ENCODE measurements around the gene SPEG. TPM values are rescaled to one million over a fixed set of nuclear protein-coding genes. Genes with fewer than 3 reads are reported as not detected.

Gene SPEG
- total RNA-seq, 3 donors from 2014 or later (not counting 1 experiment from before 2014, with no cell fraction given), result 0.35 to 1.5 (median 1.2) TPM

- no peak overlapping the region for H3K4me3 Mint-ChIP-seq
- no peak overlapping the region for H3K27ac Mint-ChIP-seq
- 6% methylated on average over 51 of the region's 51 CpGs for WGBS (ENCODE audit: insufficient coverage)
- ATAC-seq, result no peak
- H3K4me1 Mint-ChIP-seq, result no peaks in the 10 kb centered on the region
- no peak overlapping the region for H3K27ac ChIP-seq (ENCODE audit: low read length)
- DNase-seq, result peak in 1 of 2 donors; percentile 34
- H3K36me3 ChIP-seq (ENCODE audit: control insufficient read depth, insufficient read depth, low read length), result no peaks in the 10 kb centered on the region
- TF ChIP-seq CTCF (IDR thresholded peaks at IDR 0.05), result no peak
- no peaks in the 10 kb centered on the region for H3K36me3 Mint-ChIP-seq
- no peaks in the 10 kb centered on the region for H3K9me3 Mint-ChIP-seq
- no peaks in the 10 kb centered on the region for H3K4me1 ChIP-seq (ENCODE audit: control insufficient read depth, insufficient read depth, low read length)
- intact Hi-C loops (cut with micrococcal nuclease), result no loop called here
- no peaks in the 10 kb centered on the region for H3K9me3 ChIP-seq (ENCODE audit: control insufficient read depth, insufficient read depth, low read length)
- peaks cover 18 to 44% of the 10 kb centered on the region in 2 donors for H3K27me3 Mint-ChIP-seq (ENCODE audit: low read depth in 2 of 2)
- no peak overlapping the region for H3K4me3 ChIP-seq (ENCODE audit: low read length)
- peaks cover 7% of the 10 kb centered on the region for H3K27me3 ChIP-seq (ENCODE audit: control insufficient read depth, insufficient read depth, low read length)
These were observed 14.2 kb downstream of the SPEG start for GRCh38 chr2:219448776-219449341.

- DNase-seq, result no peak
- no peak for ATAC-seq
- Mint-ChIP-seq H3K27me3 (ENCODE audit: low read depth in 2 of 2) (peaks cover 18 to 38% of the 10 kb centered on the region in 2 donors), H3K36me3 (no peaks in the 10 kb centered on the region), H3K4me3 (no peak overlapping the region), H3K4me1 (no peaks in the 10 kb centered on the region), H3K27ac (no peak overlapping the region), H3K9me3 (no peaks in the 10 kb centered on the region)
- no peaks in the 10 kb centered on the region for H3K36me3 ChIP-seq (ENCODE audit: control insufficient read depth, insufficient read depth, low read length)
- no peaks in the 10 kb centered on the region for H3K4me1 ChIP-seq (ENCODE audit: control insufficient read depth, insufficient read depth, low read length)
- H3K9me3 ChIP-seq (ENCODE audit: control insufficient read depth, insufficient read depth, low read length), result no peaks in the 10 kb centered on the region
- no peak overlapping the region for H3K27ac ChIP-seq (ENCODE audit: low read length)
- peaks cover 7% of the 10 kb centered on the region for H3K27me3 ChIP-seq (ENCODE audit: control insufficient read depth, insufficient read depth, low read length)
- 83% methylated on average over 5 of the region's 5 CpGs for WGBS (ENCODE audit: insufficient coverage)
- H3K4me3 ChIP-seq (ENCODE audit: low read length), result no peak overlapping the region
- TF ChIP-seq CTCF (IDR thresholded peaks at IDR 0.05), result no peak
- intact Hi-C loops (cut with micrococcal nuclease), result no loop called here
These were observed 15.0 kb downstream of the SPEG start for GRCh38 chr2:219449609-219450008.

- intact Hi-C loops (cut with micrococcal nuclease), result no loop called here
- Histone ChIP-seq H3K9me3 (ENCODE audit: control insufficient read depth, insufficient read depth, low read length) (no peaks in the 10 kb centered on the region), H3K27me3 (ENCODE audit: control insufficient read depth, insufficient read depth, low read length) (peaks cover 7% of the 10 kb centered on the region), H3K27ac (ENCODE audit: low read length) (no peak overlapping the region), H3K4me3 (ENCODE audit: low read length) (no peak overlapping the region), H3K4me1 (ENCODE audit: control insufficient read depth, insufficient read depth, low read length) (no peaks in the 10 kb centered on the region), H3K36me3 (ENCODE audit: control insufficient read depth, insufficient read depth, low read length) (no peaks in the 10 kb centered on the region)
- Mint-ChIP-seq H3K27ac (no peak overlapping the region), H3K4me1 (no peaks in the 10 kb centered on the region), H3K9me3 (no peaks in the 10 kb centered on the region), H3K27me3 (ENCODE audit: low read depth in 2 of 2) (peaks cover 18 to 30% of the 10 kb centered on the region in 2 donors), H3K4me3 (no peak overlapping the region), H3K36me3 (no peaks in the 10 kb centered on the region)
- 88% methylated on average over 18 of the region's 18 CpGs for WGBS (ENCODE audit: insufficient coverage)
- no peak for ATAC-seq
- TF ChIP-seq CTCF (IDR thresholded peaks at IDR 0.05), result no peak
- no peak for DNase-seq
These were observed 17.2 kb downstream of the SPEG start for GRCh38 chr2:219451661-219452360.
